MCF 10A (cell line): ENCODE measurements around the gene ATG12. TPM values are rescaled to one million over a fixed set of nuclear protein-coding genes. Genes with fewer than 3 reads are reported as not detected.
"Not testable (repeated sequence)": the region's sequence is repeated elsewhere in the genome, so short reads cannot be mapped to it uniquely, and the experiment has no call there.

Experiments used
- BruUV-seq: library from RNA; stranded (reverse); fragments of 400-500 nt; replicated peaks from 2 replicates; lab custom pipeline; 2021; lab: Mats Ljungman, UMichigan
- CTCF ChIA-PET: fragments of 300-600 bp; sonication (Branson Sonifier 250); formaldehyde crosslinking; extraction: SDS; loops from one replicate; lab custom pipeline; 2021; ENCODE audit warnings: antibody characterized with exemption, inconsistent platforms; lab: Yijun Ruan, JAX
- POLR2A ChIA-PET: fragments of 300-600, 350-650 bp; sonication (Branson Sonifier 250); formaldehyde crosslinking; extraction: SDS; loops from one replicate; lab custom pipeline; 2020; ENCODE audit warnings: antibody characterized with exemption, inconsistent platforms; lab: Yijun Ruan, JAX
- DNase-seq: peaks from one replicate; pipeline ENCODE4 v3.0.0-alpha.2; 2018; ENCODE audit not compliant: unreplicated experiment
- H3K27ac Mint-ChIP-seq: one replicate; pipeline ENCODE4 v1.8.0; 2022; ENCODE audit warnings: mild to moderate bottlenecking, low read depth, mixed read lengths; ENCODE audit not compliant: unreplicated experiment
- H3K27me3 Mint-ChIP-seq: one replicate; pipeline ENCODE4 v1.8.0; 2022; ENCODE audit warnings: mixed read lengths; ENCODE audit not compliant: insufficient read depth, unreplicated experiment
- H3K36me3 Mint-ChIP-seq: one replicate; pipeline ENCODE4 v1.8.0; 2022; ENCODE audit warnings: mild to moderate bottlenecking, moderate library complexity, mixed read lengths; ENCODE audit not compliant: insufficient read depth, unreplicated experiment
- H3K4me1 Mint-ChIP-seq: one replicate; pipeline ENCODE4 v1.8.0; 2022; ENCODE audit warnings: mixed read lengths; ENCODE audit not compliant: insufficient read depth, unreplicated experiment
- H3K4me3 Mint-ChIP-seq: one replicate; pipeline ENCODE4 v1.8.0; 2022; ENCODE audit warnings: mild to moderate bottlenecking, moderate library complexity, mixed read lengths; ENCODE audit not compliant: unreplicated experiment
- H3K9me3 Mint-ChIP-seq: one replicate; pipeline ENCODE4 v1.8.0; 2022; ENCODE audit warnings: mixed read lengths; ENCODE audit not compliant: unreplicated experiment
- CTCF ChIP-seq: fragments of 200-600 bp; IDR thresholded peaks from one replicate; pipeline ENCODE4 v1.8.0; 2022; ENCODE audit warnings: antibody characterized with exemption, mild to moderate bottlenecking; ENCODE audit not compliant: unreplicated experiment
- intact Hi-C: fragments of 100-400 bp; cut with micrococcal nuclease; formaldehyde crosslinking; loops from 2 replicates; pipeline ENCODE4 v1.14.1; 2022
- total RNA-seq: library from RNA; stranded (reverse); gene quantifications from 2 replicates; pipeline ENCODE4 v1.2.3, GENCODE V29; 2022

Gene ATG12
- total RNA-seq, 1 experiment from 2014 or later, result 42.6 TPM

- no peak for TF ChIP-seq CTCF
- Mint-ChIP-seq H3K9me3 (no peaks in the 10 kb centered on the region), H3K4me1 (no peaks in the 10 kb centered on the region), H3K27ac (no peak overlapping the region), H3K27me3 (peaks cover 6% of the 10 kb centered on the region), H3K36me3 (no peaks in the 10 kb centered on the region), H3K4me3 (no peak overlapping the region)
- intact Hi-C loops, result no loop called here
- no TSS peak for BruUV-seq
- POLR2A ChIA-PET, result interaction anchor here (1.2 kb wide), 1 partner anchor 15 kb away, joined by 4 read pairs; no protein-coding TSS in a partner anchor
- CTCF ChIA-PET, result interaction anchor here (1.0 kb wide), 1 partner anchor 21 kb away, joined by 3 read pairs; no protein-coding TSS in a partner anchor
- DNase-seq, result no peak
Observed at GRCh38 chr5:115809946-115810345, 31.4 kb downstream of the ATG12 start.

GRCh38 chr5:115808066-115808465 lies 33.3 kb downstream of the ATG12 start:
- BruUV-seq, H3K4me3 Mint-ChIP-seq, H3K4me1 Mint-ChIP-seq, H3K9me3 Mint-ChIP-seq, intact Hi-C loops, H3K36me3 Mint-ChIP-seq, H3K27me3 Mint-ChIP-seq, DNase-seq, H3K27ac Mint-ChIP-seq: not testable (repeated sequence)
- POLR2A ChIA-PET, result interaction anchor here (0.6 to 0.7 kb wide), 2 partner anchors 15 to 1971 kb away, joined by 3 to 5 read pairs; no protein-coding TSS in a partner anchor
- CTCF ChIA-PET, result interaction anchor here (0.6 to 1.6 kb wide), 2 partner anchors 260 to 1497 kb away, joined by 3 to 8 read pairs; no protein-coding TSS in a partner anchor

- intact Hi-C loops, result no loop called here
- H3K4me3 Mint-ChIP-seq, result no peak overlapping the region
- H3K9me3 Mint-ChIP-seq, result no peaks in the 10 kb centered on the region
- BruUV-seq, result no TSS peak
- ChIA-PET POLR2A (no interaction called here), CTCF (interaction anchor here (1.6 kb wide), 1 partner anchor 261 kb away, joined by 8 read pairs; no protein-coding TSS in a partner anchor)
- no peak for DNase-seq
- H3K36me3 Mint-ChIP-seq, result no peaks in the 10 kb centered on the region
- no peak overlapping the region for H3K27ac Mint-ChIP-seq
- no peaks in the 10 kb centered on the region for H3K4me1 Mint-ChIP-seq
- no peaks in the 10 kb centered on the region for H3K27me3 Mint-ChIP-seq
- no peak for TF ChIP-seq CTCF
Observed at GRCh38 chr5:115807654-115808052, 33.7 kb downstream of the ATG12 start.

GRCh38 chr5:115806986-115807653 lies 34.2 kb downstream of the ATG12 start:
- H3K4me3 Mint-ChIP-seq, result no peak overlapping the region
- POLR2A ChIA-PET, result no interaction called here
- DNase-seq, result no peak

More at GRCh38 chr5:115806986-115807653, 34.2 kb downstream of the ATG12 start:
- no TSS peak for BruUV-seq
- no peaks in the 10 kb centered on the region for H3K4me1 Mint-ChIP-seq
- no peaks in the 10 kb centered on the region for H3K36me3 Mint-ChIP-seq
- intact Hi-C loops, result no loop called here
- CTCF ChIA-PET, result interaction anchor here (1.0 to 1.6 kb wide), 2 partner anchors 14 to 261 kb away, joined by 3 to 8 read pairs; no protein-coding TSS in a partner anchor
- H3K27ac Mint-ChIP-seq, result no peak overlapping the region
- H3K9me3 Mint-ChIP-seq, result no peaks in the 10 kb centered on the region
- H3K27me3 Mint-ChIP-seq, result no peaks in the 10 kb centered on the region
- no peak for TF ChIP-seq CTCF
